Ishikawa (cell line): ENCODE results near the gene LYSMD4.

Experiments
- CEBPB ChIP-seq: IDR thresholded peaks from 2 replicates; pipeline ENCODE4 v1.6.1; 2012
- CREB1 ChIP-seq: IDR thresholded peaks from 2 replicates; pipeline ENCODE4 v1.6.1; 2012; ENCODE audit warnings: low read depth
- EGR1 ChIP-seq: IDR thresholded peaks from 2 replicates; pipeline ENCODE4 v1.6.1; 2012
- EP300 ChIP-seq: IDR thresholded peaks from 2 replicates; pipeline ENCODE4 v1.6.1; 2012; ENCODE audit warnings: borderline replicate concordance
- FOXM1 ChIP-seq: IDR thresholded peaks from 2 replicates; pipeline ENCODE4 v1.6.1; 2012; ENCODE audit warnings: low read depth, borderline replicate concordance
- MAX ChIP-seq: IDR thresholded peaks from 2 replicates; pipeline ENCODE4 v1.6.1; 2012
- RAD21 ChIP-seq: IDR thresholded peaks from 2 replicates; pipeline ENCODE4 v1.6.1; 2012; ENCODE audit warnings: low read depth
- REST ChIP-seq: IDR thresholded peaks from 2 replicates; pipeline ENCODE4 v1.6.1; 2012; ENCODE audit warnings: low read depth, mild to moderate bottlenecking
- USF1 ChIP-seq: IDR thresholded peaks from 2 replicates; pipeline ENCODE4 v1.6.1; 2012

- TF ChIP-seq EP300: no peak
- no peak for TF ChIP-seq REST
- TF ChIP-seq FOXM1: no peak
- TF ChIP-seq CREB1: no peak
- no peak for TF ChIP-seq MAX
- TF ChIP-seq RAD21: no peak
- TF ChIP-seq CEBPB: no peak
- TF ChIP-seq EGR1: no peak
- no peak for TF ChIP-seq USF1
Observed at GRCh38 chr15:99707473-99708270, 25.6 kb downstream of the LYSMD4 start.
